ENCODE data around the gene NMNAT2. TPM values are rescaled to one million over a fixed set of nuclear protein-coding genes. Genes with fewer than 3 reads are reported as not detected.
A peak's percentile ranks its signal among the peaks of the same experiment; 100 is the strongest.

NMNAT2 gene
- total RNA-seq (0.12 and 1.3 TPM in 2 replicates), polyA plus RNA-seq (not detected in 2 replicates)

GRCh38 chr1:183417772-183418491 lies at the start of gene NMNAT2:
Gene NMNAT2 (minus strand): TSS chr1:183418380. CDS start chr1:183418267, 113 bp downstream.
- Histone ChIP-seq H3K36me3 (no peaks in the 10 kb centered on the region), H3K27me3 (peaks cover 52% of the 10 kb centered on the region), H3K27ac (no peak within 1 kb of the TSS), H3K4me1 (ENCODE audit: low read depth) (peaks cover 8% of the 10 kb centered on the region), H3K9me3 (ENCODE audit: low read depth) (no peaks in the 10 kb centered on the region), H3K4me3 (peak within 1 kb of the TSS; percentile 30)
- peak; percentile 53 to 55 for DNase-seq (ENCODE audit: low read depth in 1 of 2, low spot score in 1 of 2)
- TF ChIP-seq, protein P1, sequence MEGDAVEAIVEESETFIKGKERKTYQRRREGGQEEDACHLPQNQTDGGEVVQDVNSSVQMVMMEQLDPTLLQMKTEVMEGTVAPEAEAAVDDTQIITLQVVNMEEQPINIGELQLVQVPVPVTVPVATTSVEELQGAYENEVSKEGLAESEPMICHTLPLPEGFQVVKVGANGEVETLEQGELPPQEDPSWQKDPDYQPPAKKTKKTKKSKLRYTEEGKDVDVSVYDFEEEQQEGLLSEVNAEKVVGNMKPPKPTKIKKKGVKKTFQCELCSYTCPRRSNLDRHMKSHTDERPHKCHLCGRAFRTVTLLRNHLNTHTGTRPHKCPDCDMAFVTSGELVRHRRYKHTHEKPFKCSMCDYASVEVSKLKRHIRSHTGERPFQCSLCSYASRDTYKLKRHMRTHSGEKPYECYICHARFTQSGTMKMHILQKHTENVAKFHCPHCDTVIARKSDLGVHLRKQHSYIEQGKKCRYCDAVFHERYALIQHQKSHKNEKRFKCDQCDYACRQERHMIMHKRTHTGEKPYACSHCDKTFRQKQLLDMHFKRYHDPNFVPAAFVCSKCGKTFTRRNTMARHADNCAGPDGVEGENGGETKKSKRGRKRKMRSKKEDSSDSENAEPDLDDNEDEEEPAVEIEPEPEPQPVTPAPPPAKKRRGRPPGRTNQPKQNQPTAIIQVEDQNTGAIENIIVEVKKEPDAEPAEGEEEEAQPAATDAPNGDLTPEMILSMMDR (IDR thresholded peaks at IDR 0.05; ENCODE audit: low read depth, low read length): no peak

GRCh38 chr1:183467687-183468086 lies 49.5 kb upstream of the NMNAT2 start:
- Histone ChIP-seq H3K9me3 (ENCODE audit: low read depth) (no peaks in the 10 kb centered on the region), H3K36me3 (no peaks in the 10 kb centered on the region), H3K27ac (no peak overlapping the region), H3K4me1 (ENCODE audit: low read depth) (peaks cover 7% of the 10 kb centered on the region), H3K27me3 (no peaks in the 10 kb centered on the region), H3K4me3 (no peak overlapping the region)
- TF ChIP-seq, protein P1 (IDR thresholded peaks at IDR 0.05; ENCODE audit: low read depth, low read length): no peak
- DNase-seq (ENCODE audit: low read depth in 1 of 2, low spot score in 1 of 2): no peak

DNA sequence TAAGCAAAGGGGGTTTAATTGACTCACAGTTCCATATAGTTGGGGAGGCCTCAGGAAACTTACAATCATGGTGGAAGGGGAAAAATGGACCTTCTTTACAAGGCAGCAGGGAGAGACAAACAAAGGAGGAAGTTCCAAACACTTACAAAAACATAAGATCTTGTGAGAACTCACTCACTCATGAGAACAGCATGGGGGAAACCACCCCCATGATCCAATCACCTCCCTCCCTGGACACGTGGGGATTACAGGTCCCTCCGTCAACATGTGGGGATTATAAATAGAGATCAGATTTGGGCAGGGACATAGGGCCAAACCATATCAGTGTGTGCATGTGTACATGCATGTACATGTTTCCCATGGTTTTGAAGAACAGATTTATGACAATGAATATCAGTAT lies 48.6 kb upstream of the NMNAT2 start:
- Histone ChIP-seq H3K36me3 (no peaks in the 10 kb centered on the region), H3K9me3 (ENCODE audit: low read depth) (no peaks in the 10 kb centered on the region), H3K27ac (no peak overlapping the region), H3K27me3 (no peaks in the 10 kb centered on the region), H3K4me1 (ENCODE audit: low read depth) (peaks cover 7% of the 10 kb centered on the region), H3K4me3 (no peak overlapping the region)
- DNase-seq (ENCODE audit: low read depth in 1 of 2, low spot score in 1 of 2): no peak
- TF ChIP-seq, protein P1 (IDR thresholded peaks at IDR 0.05; ENCODE audit: low read depth, low read length): no peak

DNA sequence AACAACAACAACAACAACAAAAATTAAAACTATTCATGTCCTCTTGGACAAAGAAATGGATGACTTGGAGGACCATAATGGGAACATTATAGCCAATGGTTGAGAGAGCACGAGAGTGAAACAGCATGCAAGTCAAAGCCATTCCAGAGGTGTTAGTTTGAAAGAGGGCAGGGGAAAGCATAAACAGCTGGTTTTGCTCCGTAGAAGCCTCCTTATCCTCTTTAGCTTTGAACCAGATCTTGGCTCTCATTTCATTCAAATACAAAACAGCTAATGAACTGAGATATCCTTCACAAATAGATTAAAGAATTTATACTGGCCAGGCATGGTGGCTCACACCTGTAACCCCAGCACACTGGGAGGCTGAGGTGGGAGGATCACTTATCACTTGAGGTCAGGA lies 45.4 kb upstream of the NMNAT2 start:
- no peak overlapping the region for H3K4me3 ChIP-seq
- no peak for DNase-seq (ENCODE audit: low read depth in 1 of 2, low spot score in 1 of 2)
- no peak overlapping the region for H3K27ac ChIP-seq
- H3K4me1 ChIP-seq (ENCODE audit: low read depth): no peaks in the 10 kb centered on the region
- TF ChIP-seq, protein P1 (IDR thresholded peaks at IDR 0.05; ENCODE audit: low read depth, low read length): no peak
- no peaks in the 10 kb centered on the region for H3K27me3 ChIP-seq
- no peaks in the 10 kb centered on the region for H3K9me3 ChIP-seq (ENCODE audit: low read depth)
- H3K36me3 ChIP-seq: no peaks in the 10 kb centered on the region

GRCh38 chr1:183461350-183461749 lies 43.2 kb upstream of the NMNAT2 start:
- Histone ChIP-seq H3K4me3 (no peak overlapping the region), H3K36me3 (no peaks in the 10 kb centered on the region), H3K4me1 (ENCODE audit: low read depth) (no peaks in the 10 kb centered on the region), H3K27ac (no peak overlapping the region), H3K9me3 (ENCODE audit: low read depth) (no peaks in the 10 kb centered on the region), H3K27me3 (no peaks in the 10 kb centered on the region)
- TF ChIP-seq, protein P1 (IDR thresholded peaks at IDR 0.05; ENCODE audit: low read depth, low read length): no peak
- DNase-seq (ENCODE audit: low read depth in 1 of 2, low spot score in 1 of 2): peak in 1 of 2 donors; percentile 59

All from cardiac muscle cell (in vitro differentiated cells and primary cell).